Occipital lobe (tissue), 3 donors: ENCODE measurements around the gene OR2T29. TPM values are rescaled to one million over a fixed set of nuclear protein-coding genes. Genes with fewer than 3 reads are reported as not detected.
"Not testable (repeated sequence)": the region's sequence is repeated elsewhere in the genome, so short reads cannot be mapped to it uniquely, and the experiment has no call there.

Experiments
- DNase-seq: peaks from one replicate; lab custom pipeline; 2025; lab: John Stamatoyannopoulos, UW
- small RNA-seq: library from RNA; depleted of rRNA; stranded (forward); fragments of <200 nt; gene quantifications from one replicate; pipeline ENCODE3, GENCODE V24; 2014
- total RNA-seq: library from RNA; depleted of rRNA; stranded (reverse); fragments of >200 nt; gene quantifications from one replicate; pipeline ENCODE4 v1.2.3, GENCODE V29; 2014

Gene OR2T29
- total RNA-seq, 1 donor from 2014 or later = not detected

DNA sequence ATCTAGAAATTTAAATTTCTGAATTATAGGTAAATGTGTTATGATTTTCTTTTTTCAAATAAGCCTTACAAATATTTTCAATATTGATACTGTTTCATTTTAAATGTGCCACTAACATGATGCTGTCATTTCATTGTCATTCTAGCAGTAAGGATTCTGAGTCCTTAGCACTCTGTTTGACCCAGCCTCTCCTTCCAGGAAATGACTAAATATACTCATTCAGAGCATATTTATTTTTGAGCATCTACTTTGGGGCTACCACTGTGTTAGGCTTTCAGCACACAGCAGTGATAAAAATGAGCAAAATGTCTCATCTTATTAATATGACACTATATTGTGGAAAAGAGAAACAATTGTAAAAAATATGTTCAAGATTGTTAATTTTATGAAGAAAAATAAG, 52.4 kb downstream of the OR2T29 start:
- not testable (repeated sequence) for DNase-seq

DNA sequence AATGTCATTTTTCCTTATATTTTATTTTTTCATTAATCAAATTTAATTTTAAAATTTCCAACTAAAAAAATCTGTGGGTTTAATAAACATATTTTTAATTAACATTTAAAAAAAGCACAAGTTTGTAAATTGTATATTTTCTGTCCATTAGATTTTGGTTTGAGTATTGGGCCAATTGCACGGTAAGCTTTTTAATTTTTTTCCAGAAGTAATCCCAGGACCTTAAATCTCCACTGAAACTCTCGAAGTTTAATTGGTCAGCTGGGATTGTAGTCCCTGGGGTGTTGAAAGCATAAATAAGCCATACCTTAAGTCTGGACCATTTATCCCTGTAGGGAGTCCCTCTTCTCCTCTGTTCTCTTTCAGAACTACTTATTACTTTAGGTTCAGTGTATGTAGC, 54.8 kb downstream of the OR2T29 start, which contains the start of gene OR2G6:
OR2G6 (plus strand) TSS at position 301 of the 400 bp plus-strand sequence. CDS start 13,574 bp downstream, outside the sequence.
- DNase-seq = not testable (repeated sequence)

Small RNA genes lying within 50 kb of the gene (small RNA-seq; reads per million reads assigned to genes)
- not detected for gene RF00019

Other genes with a start within 250 kb of the OR2T29 start
- not detected for gene OR2M7, start 238.2 kb downstream of the OR2T29 start, total RNA-seq
- gene OR14C36, start 214.0 kb downstream of the OR2T29 start, total RNA-seq = not detected
- not detected for gene OR2T4, start 201.1 kb downstream of the OR2T29 start, total RNA-seq
- 0.31 TPM for gene OR2T6, start 187.0 kb downstream of the OR2T29 start, total RNA-seq
- gene OR2T1, start 159.7 kb downstream of the OR2T29 start, total RNA-seq = not detected
- gene OR2T2, start 117.1 kb downstream of the OR2T29 start, total RNA-seq = not detected
- not detected for gene OR2T3, start 89.4 kb downstream of the OR2T29 start, total RNA-seq
- not detected for gene OR2T5, start 74.2 kb downstream of the OR2T29 start, total RNA-seq
- gene OR2G6, start 54.7 kb downstream of the OR2T29 start, total RNA-seq = not detected
- not detected for gene OR2T34, start 12.0 kb upstream of the OR2T29 start, total RNA-seq
- not detected for gene OR2T10, start 34.9 kb upstream of the OR2T29 start, total RNA-seq
- gene OR2T11, start 72.3 kb upstream of the OR2T29 start, total RNA-seq = not detected
- not detected for gene OR2T35, start 82.5 kb upstream of the OR2T29 start, total RNA-seq
- not detected for gene OR2T27, start 92.8 kb upstream of the OR2T29 start, total RNA-seq
- gene OR14I1, start 140.0 kb upstream of the OR2T29 start, total RNA-seq = not detected
- not detected for gene LYPD8, start 193.0 kb upstream of the OR2T29 start, total RNA-seq